ENCODE data around the gene COG5. TPM values are rescaled to one million over a fixed set of nuclear protein-coding genes. Genes with fewer than 3 reads are reported as not detected.

COG5 gene
- total and polyA plus RNA-seq, 3 donors from 2014 or later = 27.1 to 76.1 (median 70.6) TPM

DNA sequence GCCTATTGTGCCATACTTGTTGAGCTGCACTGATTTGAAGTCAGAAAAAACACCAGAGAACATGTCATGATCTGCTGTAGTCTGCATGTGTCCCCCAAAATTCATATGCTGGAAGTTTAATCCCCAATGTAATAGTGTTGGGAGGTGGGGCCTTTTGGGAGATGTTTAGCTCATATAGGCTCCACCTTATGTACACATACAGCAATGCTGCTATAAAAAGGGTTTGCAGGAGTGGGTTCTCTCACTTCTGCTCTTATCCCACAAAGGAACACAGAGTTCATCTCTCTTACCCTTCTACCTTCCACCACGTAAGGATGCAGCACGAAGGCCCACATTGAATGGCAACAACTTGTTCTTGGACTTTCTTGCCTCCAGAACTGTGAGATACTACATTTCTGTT, 70.8 kb downstream of the COG5 start:
- Histone ChIP-seq H3K9me3 (no peaks in the 10 kb centered on the region), H3K4me1 (no peaks in the 10 kb centered on the region), H3K4me3 (no peak overlapping the region), H3K27ac (no peak overlapping the region), H3K36me3 (ENCODE audit: low read depth, missing control alignments) (no peaks in the 10 kb centered on the region), H3K27me3 (no peaks in the 10 kb centered on the region)
- DNase-seq = no peak
- intact Hi-C loops (cut with DNase I; ENCODE audit: low total_unique reads) = no loop called here
- 74 to 75% methylated on average over 2 of the region's 2 CpGs for whole genome bisulfite sequencing, 2 donors
- TF ChIP-seq, protein P1, sequence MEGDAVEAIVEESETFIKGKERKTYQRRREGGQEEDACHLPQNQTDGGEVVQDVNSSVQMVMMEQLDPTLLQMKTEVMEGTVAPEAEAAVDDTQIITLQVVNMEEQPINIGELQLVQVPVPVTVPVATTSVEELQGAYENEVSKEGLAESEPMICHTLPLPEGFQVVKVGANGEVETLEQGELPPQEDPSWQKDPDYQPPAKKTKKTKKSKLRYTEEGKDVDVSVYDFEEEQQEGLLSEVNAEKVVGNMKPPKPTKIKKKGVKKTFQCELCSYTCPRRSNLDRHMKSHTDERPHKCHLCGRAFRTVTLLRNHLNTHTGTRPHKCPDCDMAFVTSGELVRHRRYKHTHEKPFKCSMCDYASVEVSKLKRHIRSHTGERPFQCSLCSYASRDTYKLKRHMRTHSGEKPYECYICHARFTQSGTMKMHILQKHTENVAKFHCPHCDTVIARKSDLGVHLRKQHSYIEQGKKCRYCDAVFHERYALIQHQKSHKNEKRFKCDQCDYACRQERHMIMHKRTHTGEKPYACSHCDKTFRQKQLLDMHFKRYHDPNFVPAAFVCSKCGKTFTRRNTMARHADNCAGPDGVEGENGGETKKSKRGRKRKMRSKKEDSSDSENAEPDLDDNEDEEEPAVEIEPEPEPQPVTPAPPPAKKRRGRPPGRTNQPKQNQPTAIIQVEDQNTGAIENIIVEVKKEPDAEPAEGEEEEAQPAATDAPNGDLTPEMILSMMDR (IDR thresholded peaks at IDR 0.05) = no peak
- TF ChIP-seq POLR2A (IDR thresholded peaks at IDR 0.05) = no peak

DNA sequence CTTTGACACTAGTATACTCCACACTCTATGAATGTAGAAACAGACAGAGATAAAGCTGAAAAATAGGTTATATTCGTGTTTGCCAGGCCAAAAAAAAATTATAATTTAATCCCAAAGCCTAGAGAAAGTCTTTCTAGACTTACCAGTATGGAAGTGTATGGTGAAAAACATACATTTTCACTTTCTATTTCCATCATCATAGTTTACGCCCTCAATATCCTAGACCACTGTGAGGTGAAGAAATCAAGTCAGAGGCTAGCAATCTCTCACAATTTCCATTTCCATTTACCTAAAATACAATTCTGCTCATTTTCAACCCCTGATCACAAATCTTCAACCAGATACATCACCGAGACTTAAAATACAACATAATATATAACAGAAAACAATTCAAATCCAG, 77.7 kb downstream of the COG5 start:
- Histone ChIP-seq H3K36me3 (ENCODE audit: low read depth, missing control alignments) (no peaks in the 10 kb centered on the region), H3K9me3 (no peaks in the 10 kb centered on the region), H3K4me1 (no peaks in the 10 kb centered on the region), H3K27me3 (no peaks in the 10 kb centered on the region), H3K4me3 (no peak overlapping the region), H3K27ac (no peak overlapping the region)
- TF ChIP-seq POLR2A (IDR thresholded peaks at IDR 0.05) = no peak
- TF ChIP-seq, protein P1 (IDR thresholded peaks at IDR 0.05) = no peak
- intact Hi-C loops (cut with DNase I; ENCODE audit: low total_unique reads) = no loop called here
- no peak for DNase-seq
- WGBS, 2 donors = 87 to 93% methylated on average over 3 of the region's 3 CpGs

DNA sequence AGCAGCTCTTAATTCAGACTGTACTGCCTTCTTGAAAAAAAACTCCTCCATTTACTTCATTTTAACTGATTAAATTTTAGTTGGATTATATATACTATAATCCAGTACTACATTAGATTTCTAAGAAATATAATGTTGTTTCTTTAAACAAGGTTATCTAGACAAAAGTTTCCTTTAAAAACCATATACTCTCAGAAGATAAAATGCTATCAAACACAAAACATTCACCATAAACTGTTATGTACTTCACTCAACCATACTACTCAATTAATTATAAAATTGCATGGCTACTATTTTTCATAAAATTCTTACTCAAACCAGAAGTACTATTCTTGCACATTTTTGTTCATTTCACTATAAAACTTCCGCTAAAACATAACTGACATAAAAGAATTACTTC, 81.1 kb downstream of the COG5 start:
- intact Hi-C loops (cut with DNase I; ENCODE audit: low total_unique reads) = no loop called here
- Histone ChIP-seq H3K9me3 (no peaks in the 10 kb centered on the region), H3K27me3 (no peaks in the 10 kb centered on the region), H3K36me3 (ENCODE audit: low read depth, missing control alignments) (no peaks in the 10 kb centered on the region), H3K27ac (no peak overlapping the region), H3K4me1 (no peaks in the 10 kb centered on the region), H3K4me3 (no peak overlapping the region)
- TF ChIP-seq, protein P1 (IDR thresholded peaks at IDR 0.05) = no peak
- TF ChIP-seq POLR2A (IDR thresholded peaks at IDR 0.05) = no peak
- no peak for DNase-seq
- WGBS, 2 donors = 92 to 97% methylated on average over 1 of the region's 1 CpG

DNA sequence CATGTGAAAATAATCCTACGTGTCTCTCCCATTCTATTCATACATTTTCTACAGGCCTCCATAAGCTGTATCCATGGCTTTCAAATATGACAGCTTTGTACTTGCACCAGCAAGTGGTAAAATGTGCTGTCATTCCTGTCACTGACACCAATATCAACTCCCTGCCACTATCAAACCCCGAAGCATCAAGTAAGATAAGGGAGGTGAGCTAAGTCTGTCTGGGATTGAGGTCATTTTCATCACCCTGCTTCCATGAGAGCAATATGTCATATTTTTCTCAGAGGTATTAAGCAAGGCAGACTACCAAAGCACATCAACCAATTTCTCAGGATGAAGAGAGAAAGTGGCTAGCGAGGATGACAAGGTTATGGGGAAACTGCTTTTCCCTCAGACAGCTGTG, 82.8 kb downstream of the COG5 start:
- 87 to 91% methylated on average over 3 of the region's 3 CpGs for WGBS, 2 donors
- intact Hi-C loops (cut with DNase I; ENCODE audit: low total_unique reads) = no loop called here
- H3K4me1 ChIP-seq = no peaks in the 10 kb centered on the region
- H3K27me3 ChIP-seq = no peaks in the 10 kb centered on the region
- H3K27ac ChIP-seq = no peak overlapping the region
- H3K4me3 ChIP-seq = no peak overlapping the region
- no peaks in the 10 kb centered on the region for H3K9me3 ChIP-seq
- DNase-seq = no peak
- no peak for TF ChIP-seq POLR2A (IDR thresholded peaks at IDR 0.05)
- H3K36me3 ChIP-seq (ENCODE audit: low read depth, missing control alignments) = no peaks in the 10 kb centered on the region

DNA sequence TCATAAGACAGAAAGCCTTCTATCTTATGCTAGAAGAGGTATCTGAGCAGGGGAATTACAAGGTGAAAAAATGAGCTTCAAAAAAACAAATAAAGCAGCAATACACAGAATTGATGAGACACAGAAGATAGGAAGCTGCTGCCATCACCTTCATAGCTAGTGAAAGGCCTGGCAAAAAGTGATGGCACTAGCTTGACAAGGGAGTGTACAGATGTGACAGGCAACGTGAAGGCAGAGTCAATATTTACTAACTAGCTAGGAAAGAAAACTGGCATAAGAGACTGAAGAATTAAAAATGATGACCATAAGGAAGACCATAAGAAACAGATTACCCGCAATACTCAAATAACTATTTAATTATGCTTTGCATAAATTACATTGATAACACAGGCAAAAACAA, 84.4 kb downstream of the COG5 start:
- Histone ChIP-seq H3K4me1 (no peaks in the 10 kb centered on the region), H3K9me3 (no peaks in the 10 kb centered on the region), H3K27me3 (no peaks in the 10 kb centered on the region), H3K36me3 (ENCODE audit: low read depth, missing control alignments) (no peaks in the 10 kb centered on the region), H3K27ac (no peak overlapping the region), H3K4me3 (no peak overlapping the region)
- no peak for DNase-seq
- intact Hi-C loops (cut with DNase I; ENCODE audit: low total_unique reads) = no loop called here
- TF ChIP-seq, protein P1 (IDR thresholded peaks at IDR 0.05) = no peak
- no peak for TF ChIP-seq POLR2A (IDR thresholded peaks at IDR 0.05)
- 84 to 87% methylated on average over 2 of the region's 2 CpGs for WGBS, 2 donors
